Measurements from ENCODE around the gene SFXN2.
"Not testable (repeated sequence)": the region's sequence is repeated elsewhere in the genome, so short reads cannot be mapped to it uniquely, and the experiment has no call there.

SFXN2 gene

DNA sequence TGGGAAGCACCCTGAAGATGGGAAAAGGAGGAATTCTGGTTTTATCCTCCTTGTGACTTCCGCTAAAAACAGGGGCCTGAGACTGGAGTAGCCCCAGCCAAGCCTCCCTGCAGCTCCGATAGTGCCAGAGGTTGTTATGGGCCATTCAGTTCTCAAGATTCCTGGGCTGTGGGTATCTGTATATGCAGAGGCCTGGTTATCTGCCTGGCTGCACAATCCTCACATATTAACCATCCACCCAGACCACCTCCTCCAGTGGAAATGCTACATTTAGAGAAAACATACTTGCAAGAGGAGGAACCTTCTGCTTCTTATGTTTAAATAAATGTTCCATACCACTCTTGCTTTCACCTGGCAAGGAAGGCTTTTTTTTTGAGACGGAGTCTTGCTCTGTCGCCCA, 34.8 kb upstream of the SFXN2 start:
- DNase-seq (ENCODE audit: low spot score): peak; percentile 39

DNA sequence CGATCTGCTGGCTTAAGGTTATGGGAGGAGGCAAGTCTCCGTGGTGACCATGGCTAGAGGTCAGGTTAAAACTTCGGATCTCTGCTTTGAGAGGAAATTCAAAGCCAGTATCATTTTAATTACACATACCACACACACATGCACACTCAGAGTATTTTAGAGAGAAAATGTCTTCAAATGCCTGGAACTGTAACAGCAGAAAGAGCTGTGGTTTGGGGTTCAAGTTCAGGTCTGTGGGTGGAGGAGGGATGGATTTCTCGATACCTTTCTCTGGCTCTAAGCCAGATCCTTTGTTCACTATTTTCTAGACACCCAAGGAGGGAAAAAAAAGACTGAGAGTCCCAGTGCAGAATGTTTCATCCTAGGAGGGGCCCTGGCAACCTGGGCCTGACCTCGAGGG, 32.7 kb upstream of the SFXN2 start:
- no peak for DNase-seq (ENCODE audit: low spot score)

DNA sequence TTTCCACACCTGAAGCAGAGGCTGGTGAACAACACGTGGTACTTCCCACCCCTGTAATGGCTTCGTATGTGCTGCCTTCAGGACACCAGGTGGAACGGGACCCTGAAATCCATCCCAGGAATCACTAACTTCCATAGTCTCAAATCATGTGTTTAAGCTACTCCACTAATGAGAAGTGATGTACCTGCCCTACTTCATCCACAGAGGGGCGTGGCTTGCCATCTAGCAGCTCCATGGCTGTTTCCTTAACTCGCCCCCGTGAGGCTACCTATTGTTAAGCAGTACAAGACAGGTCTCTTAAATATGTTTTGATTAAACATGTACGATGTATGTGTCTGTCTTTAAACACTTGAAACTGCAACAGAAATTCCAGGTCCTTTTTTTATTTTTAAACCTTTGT, 32.0 kb upstream of the SFXN2 start:
- no peak for DNase-seq (ENCODE audit: low spot score)

DNA sequence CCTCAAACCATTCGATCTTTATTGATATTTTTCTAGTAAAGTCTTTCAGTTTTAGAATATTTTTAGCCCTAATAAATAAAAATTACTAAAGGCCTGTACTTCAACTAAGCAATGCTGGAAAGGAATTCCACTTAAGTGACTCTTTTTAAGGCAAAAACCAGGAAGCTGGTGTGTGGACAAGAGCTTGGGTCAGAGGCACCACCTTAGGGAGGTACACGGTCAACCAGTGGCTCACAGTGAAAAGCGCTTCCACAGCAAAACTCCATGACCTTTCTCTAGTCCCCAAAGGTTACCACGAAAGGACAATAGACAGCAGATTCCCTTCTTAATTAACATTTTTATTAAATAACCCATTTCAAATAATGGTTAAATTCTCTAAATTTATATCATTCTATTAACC, 31.5 kb upstream of the SFXN2 start:
- no peak for DNase-seq (ENCODE audit: low spot score)

DNA sequence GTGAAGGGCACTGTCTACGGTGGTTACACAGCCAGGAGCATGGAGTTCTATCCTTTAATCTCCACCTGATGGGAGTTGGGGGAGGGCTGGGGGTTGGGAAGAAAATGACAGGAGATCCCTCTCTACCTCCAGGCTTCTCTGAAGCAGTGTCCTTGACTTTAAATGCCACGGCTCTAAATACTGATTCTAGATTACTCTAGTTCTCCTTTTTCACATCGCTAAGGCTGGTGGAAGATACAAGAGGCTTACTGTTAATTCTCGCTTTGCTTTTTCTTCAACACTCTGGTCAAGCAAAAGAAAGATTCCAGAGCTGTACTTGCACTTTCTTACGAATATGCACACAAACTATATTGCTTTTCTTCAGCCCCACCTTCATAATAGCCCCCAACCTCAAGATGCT, 30.7 kb upstream of the SFXN2 start:
- DNase-seq (ENCODE audit: low spot score): no peak

DNA sequence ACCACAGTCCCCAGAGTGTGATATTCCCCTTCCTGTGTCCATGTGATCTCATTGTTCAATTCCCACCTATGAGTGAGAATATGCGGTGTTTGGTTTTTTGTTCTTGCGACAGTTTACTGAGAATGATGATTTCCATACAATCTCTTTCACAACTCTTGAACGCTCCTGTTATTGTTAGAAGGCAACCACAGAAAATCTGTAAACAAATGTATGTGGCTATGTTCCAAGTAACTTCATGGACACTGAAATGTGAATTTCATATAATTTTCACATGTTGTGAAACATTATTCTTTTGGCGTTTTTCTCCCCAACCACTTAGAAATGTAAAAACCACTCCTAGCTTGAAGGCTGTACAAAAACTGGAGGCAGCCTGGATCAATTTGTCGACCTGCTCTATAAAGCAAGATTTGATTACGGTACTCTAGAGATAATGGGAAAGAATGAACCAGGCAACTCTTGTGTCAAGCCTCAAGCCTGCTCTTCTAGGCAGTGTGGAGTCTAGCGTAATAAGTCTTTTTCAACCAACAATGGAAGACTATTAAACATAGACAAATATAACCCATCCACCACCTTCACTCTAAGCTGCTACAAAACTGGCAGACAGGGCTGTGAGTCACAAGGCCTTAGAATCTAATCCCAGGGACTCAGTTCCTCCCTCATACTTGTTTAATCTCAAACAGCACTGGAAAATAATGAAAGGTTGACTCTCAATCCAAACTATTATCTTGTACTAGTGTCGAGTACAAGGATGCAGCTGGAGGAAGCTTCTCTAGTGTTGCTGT, 23.0 kb upstream of the SFXN2 start:
- no peak for DNase-seq (ENCODE audit: low spot score)

DNA sequence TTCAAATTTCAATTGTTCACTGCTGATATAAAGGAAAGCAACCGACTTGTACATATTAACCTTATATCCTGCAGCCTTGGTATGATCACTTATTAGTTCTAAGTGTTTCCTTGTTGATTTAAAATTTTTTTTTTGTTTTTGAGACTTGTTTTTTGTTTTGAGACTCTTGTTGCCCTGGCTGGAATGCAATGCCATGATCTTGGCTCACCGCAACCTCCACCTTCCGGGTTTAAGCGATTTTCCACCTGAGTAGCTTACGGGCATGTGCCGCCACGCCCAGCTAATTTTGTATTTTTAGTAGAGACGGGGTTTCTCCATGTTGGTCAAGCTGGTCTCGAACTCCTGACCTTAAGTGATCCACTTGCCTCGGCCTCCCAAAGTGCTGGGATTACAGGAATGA, 19.0 kb upstream of the SFXN2 start:
- DNase-seq (ENCODE audit: low spot score): peak; percentile 85

DNA sequence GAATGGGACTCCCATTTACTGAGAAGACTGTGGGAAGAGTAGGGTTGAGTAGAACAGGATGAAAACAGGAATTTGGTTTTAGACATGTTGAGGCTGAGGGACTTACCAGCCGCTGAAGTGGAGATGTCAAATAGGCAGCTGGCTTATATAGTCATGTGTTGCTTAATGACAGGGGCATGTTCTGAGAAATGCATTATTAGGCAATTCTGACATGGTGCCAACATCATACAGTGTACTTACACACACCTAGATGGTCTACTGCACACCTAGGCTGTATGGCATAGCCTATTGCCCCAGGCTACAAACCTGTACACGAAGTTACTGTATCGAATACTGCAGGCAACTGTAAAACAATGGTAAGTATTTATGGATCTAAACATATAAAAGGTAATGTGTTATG, 17.7 kb upstream of the SFXN2 start:
- DNase-seq (ENCODE audit: low spot score): no peak

DNA sequence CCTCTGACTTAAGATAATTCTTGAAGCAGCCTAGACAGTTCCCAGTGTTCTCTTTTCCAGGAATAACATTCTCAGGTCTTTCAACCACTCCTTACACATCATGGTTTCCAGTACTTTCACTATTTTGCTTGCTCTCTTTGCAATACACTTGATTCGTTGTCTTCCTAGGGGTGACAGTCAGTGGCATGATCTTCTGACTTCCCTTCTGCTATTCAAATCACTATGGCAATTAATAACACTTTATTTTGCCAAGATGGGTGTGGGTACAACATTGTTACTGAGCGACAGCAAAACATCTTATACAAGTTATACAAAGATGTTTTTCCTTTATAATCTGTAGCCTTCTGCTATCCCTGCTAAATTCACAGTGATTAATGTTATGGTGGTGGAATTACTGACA, 15.5 kb upstream of the SFXN2 start:
- DNase-seq (ENCODE audit: low spot score): no peak

DNA sequence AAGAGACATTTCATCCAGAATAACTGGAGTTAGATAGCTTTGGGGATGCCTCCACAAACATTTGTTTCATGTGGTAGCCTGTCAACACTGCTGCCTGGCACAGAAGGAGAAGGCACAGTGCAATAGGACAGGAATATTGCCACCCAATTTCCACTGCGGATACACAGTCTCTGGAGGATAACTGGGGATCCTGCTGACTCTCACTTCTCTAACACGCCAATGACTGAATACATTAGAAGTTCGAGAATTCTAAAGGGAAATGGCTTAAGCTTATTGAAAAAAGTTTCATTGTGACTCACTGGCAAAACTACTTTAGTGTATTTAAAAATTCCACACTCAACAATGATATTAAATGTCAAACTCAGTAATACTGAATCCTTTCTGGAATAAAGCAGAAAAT, 13.2 kb upstream of the SFXN2 start:
- no peak for DNase-seq (ENCODE audit: low spot score)

DNA sequence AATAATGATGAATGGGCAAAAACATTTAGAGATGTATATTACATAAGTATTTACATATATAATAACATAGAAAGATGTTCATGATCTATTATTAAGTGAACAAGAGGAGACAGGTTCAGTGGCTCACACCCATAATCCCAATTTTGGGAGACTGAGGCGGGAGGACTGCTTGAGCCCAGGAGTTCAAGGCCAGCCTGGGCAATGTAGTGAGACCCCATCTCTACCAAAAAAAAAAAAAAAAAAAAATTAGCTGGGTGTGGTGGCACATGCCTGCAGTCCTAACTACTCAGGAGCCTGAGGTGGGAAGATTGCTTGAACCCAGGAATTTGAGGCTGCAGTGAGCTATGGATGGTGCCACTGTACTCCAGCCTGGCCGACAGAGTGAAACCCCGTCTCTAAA, 12.6 kb upstream of the SFXN2 start:
- DNase-seq (ENCODE audit: low spot score): no peak

DNA sequence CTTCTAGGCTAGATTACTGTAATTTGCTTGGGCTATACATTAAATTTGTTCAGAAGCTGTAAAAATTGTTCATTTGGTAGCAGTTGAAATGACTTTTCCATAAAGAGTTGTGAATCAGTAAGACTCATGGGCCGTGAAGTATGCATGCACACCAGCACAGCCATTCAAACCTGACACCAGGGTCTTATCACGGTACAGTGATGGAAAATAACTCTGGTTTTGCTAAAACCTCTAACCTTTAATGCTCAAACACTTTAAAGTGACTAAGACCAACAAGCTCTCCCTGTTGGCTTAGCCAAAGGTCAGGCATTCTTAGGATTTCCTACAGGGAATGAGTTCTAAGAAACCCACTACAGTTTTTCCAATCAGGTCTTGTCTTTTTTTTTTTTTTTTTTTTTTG, 11.7 kb upstream of the SFXN2 start:
- peak; percentile 21 for DNase-seq (ENCODE audit: low spot score)

DNA sequence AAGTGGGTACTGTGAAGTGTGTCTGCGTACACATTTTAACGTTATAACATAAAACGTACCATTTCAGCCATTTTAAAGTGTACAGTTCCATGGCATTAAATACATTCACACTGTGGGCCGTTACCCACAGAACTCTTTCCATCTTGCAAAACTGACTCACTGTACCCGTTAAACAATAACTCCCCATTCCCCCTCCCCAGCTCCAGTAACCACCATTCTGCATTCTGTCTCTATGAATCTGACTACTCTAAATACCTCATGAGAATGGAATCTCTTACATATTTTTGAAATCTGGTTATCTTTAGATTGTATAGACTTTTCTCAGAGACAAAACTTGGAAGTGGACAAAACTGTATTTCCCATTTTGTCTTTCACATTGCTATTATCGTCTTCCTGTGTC, 9.5 kb upstream of the SFXN2 start:
- DNase-seq (ENCODE audit: low spot score): peak; percentile 88

DNA sequence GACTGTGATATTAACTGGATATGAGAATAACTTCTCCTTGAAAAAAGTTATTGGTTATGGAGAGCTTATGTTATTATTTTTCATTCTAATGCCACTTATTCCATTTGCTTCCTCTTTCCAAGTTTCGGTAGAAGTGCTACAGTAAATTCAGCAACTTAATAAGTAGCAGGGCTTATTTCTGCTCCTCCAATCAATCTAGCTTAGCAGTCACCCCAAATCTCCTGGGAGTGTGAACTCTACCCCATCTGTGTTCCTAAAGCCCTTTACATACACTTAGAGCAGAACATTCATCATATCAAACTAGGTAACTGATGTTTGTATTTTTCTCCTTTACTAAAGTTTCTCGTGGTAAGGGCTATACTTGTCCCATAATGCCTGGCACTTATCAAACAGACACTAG, 8.9 kb upstream of the SFXN2 start:
- no peak for DNase-seq (ENCODE audit: low spot score)

DNA sequence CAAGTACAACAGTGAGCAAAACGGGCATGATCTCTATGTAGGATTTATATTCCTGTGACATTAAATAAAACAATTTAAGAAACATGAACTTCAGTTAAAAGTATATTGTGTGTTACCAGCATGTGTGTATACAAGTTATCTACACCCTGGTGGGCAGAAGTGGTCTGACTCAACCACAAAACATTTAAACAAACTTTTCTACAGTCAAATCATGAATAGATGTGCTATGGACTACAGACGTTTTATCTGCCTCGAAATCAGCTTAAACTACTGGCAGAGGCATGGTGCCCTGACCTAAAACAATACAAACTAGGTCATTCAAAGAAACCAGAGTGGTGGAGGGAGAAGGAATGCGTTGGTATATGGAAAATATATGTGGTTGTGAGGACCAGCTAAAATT, 3.8 kb upstream of the SFXN2 start:
- DNase-seq (ENCODE audit: low spot score): peak; percentile 37

DNA sequence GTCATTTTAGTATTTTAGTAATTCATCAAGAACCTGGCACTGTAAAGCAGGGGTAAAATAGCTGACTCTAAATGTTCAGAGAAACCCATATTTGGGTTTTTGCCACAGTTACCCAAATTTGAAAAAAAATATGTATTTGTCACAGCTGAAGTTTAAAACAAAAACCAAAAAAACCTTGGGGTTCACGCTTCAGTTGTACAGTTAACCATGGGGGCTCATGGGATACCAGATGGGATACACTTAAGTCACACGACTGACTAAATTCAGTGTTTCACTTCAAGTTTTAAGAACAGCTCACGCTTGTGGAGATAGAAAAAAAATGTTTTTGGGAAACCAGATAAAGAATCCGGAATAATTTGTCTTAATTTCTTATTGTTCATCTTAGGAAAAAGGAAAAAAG, 2.3 kb upstream of the SFXN2 start:
- no peak for DNase-seq (ENCODE audit: low spot score)

DNA sequence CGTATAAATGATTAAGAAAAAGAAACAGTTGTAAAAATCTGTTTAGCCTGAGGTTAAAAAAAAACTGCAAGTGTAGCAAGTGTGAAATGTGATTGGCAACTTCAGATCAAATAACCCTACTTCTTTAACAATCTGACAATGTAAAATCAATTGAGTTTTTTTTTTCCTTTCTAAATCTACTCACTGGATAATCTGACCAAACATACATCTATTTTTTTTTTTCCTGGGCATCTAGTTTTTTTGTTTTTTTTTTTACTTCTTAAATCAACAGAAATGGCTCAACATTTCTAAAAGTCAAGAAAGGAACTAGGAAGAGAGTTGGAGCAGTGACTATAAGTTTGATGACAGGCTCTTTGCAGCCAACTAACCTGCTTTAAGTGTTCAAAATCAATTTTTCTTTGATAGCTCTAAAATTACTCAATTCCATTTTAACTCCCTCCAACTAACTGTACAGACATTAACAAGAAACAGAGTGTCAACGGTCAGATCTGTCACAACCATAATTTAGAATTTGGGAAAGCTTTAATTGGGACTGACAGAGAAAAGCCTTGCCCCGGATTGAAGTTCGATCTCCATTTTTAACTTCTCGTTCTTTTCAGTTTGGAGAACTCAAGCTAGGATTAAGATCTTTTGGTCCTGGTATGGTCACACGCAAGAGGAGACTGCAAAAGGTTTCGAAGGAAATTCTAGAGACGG, 1.4 kb upstream of the SFXN2 start:
- no peak for DNase-seq (ENCODE audit: low spot score)

DNA sequence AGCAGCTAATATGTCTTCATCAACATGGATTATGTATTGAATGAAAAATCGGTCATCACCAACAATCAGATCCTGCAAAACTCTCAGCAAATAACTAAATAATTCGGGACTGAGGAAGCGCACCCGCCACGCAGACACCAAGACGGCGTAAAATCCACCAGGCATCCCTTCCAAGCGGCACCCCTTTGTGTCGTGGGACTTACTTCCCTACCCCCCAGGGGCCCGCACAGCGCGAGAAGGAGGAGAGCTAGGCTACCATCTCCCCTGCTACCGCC, 960 bp upstream of the SFXN2 start:
- DNase-seq (ENCODE audit: low spot score): no peak

DNA sequence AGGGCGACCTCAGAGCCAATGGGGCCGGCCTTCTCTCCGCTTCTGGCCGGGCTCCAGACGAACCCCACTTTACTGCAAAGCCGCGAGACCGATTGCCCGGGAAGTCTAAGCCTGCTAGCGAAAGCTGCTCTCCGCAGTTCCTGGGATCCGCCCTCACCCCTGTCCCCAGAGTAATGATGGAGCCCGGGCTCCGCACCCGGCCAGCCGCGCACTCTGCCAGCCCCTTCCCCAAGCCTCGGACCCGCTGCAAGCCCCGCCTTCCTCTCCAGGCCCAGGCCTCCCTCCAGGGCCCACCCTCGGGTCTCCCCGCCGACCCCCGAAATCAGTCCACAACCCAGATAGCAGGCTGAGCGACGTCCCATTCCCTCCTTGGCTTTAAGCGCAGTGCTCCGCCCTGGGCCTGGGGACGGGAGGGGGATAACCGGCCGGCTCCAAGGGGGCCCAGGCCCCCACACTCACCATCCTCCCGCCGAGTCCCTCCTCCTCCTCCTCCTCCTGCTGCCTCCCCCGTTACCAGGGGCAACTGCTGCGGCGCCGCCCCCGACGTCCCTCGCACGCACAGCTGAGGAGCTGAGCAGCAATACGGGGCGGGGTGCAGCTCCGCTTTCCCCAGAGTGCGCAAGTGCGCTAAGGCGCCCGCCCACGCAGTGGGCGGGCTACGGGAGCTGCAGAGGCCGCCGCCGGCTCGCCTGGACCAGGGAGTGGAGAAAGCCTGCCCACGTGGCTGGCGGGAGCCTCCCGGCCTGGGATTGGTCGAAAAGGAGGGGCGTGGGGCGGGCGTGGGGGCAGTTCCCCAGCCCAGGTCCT, 419 bp upstream of the SFXN2 start, which contains the start of gene ARL3:
Gene ARL3 (minus strand): TSS at position 584 of the 807 bp plus-strand sequence. CDS start 122 bp downstream, at position 462.
- DNase-seq (ENCODE audit: low spot score): peak; percentile 99

DNA sequence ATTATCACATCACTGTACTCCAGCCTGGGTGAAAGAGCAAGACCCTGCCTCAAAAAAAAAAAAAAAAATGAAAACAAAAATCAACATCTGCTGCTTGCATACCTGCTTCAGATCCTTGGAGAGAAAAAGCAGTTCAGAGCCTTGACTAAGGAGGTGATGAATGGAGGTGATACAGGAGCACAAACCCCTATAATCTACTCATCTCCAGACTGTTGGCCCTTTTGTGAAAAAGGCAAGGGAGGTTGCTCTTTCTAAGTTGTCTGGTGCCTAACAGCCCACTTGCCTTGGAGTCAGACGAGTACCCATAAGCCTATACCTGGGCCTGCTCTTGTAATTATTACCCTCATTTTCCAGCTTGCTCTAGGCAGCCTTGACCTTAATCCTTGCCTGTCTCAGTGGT, 1.4 kb downstream of the SFXN2 start:
- DNase-seq (ENCODE audit: low spot score): no peak

DNA sequence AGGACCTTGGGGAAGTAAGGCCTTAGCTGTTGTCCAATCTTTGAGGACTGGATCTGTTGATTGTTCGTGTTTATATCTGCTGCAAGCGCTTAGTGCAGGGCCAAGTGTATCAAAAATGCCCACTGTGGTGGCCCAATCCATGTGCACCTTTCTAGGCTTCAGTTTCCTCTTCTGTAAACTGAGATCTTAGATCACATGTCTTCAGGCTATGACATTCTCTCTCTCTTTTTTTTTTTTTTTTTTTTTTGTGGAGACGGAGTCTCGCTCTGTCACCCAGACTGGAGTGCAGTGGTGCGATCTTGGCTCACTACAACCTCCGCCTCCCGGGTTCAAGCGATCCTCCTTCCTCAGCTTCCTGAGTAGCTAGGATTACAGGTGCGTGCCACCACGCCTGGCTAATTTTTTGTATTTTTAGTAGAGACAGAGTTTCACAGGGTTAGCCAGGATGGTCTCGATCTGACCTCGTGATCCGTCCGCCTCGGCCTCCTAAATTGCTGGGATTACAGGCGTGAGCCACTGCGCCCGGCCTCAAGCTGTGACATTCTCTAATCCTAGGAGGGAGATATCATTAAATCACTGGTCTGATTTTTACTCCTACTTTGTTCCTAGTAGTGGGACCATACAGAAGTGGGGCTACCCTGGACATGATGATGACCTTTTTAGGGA, 2.6 kb downstream of the SFXN2 start:
- DNase-seq (ENCODE audit: low spot score): not testable (repeated sequence)

DNA sequence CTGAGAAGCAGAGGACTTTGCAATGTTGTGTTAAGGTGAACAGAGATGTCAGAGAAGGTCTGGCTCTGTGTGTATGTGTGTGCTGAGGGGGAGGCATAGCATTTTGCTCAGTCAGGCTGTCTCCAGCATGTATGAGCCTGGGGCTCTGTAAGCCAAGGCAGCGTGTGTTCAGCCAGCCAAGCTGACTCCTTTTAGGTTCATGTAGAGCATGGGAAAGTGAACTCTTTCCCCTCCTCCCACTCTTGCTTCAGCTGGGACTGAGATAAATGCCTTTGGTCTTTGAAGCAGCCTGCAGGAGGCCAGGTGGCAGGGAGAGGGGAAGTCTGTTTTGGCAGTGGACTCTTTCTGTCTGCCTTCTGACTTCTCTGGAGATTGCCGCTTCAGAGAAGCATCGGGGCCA, 3.8 kb downstream of the SFXN2 start:
- peak; percentile 56 for DNase-seq (ENCODE audit: low spot score)

DNA sequence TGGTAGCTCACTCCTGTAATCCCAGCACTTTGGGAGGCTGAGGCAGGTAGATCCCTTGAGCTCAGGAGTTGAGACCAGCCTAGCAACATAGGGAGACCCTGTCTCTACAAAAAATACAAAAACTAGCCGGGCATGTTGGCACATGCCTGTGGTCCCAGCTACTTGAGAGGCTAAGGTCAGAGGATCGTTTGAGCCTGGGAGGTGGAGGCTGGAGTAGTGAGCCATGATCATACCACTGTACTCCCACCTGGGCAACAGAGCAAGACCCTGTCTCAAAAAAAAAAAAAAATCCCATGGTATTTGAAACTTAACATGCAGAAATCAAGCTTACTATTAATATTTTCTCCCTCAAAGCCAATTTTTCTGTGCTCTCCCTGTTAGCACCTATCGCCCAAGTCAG, 5.9 kb downstream of the SFXN2 start:
- DNase-seq (ENCODE audit: low spot score): no peak

Measured in kidney tubule cell (primary cell).